Measurements from ENCODE around the gene RIN3.
A peak's percentile ranks its signal among the peaks of the same experiment; 100 is the strongest.

RIN3 gene

GRCh38 chr14:92511453-92512238 lies 1.9 kb upstream of the RIN3 start:
- no peaks in the 10 kb centered on the region for H3K36me3 ChIP-seq (ENCODE audit: low read depth)
- H3K4me3 ChIP-seq (ENCODE audit: severe bottlenecking) = no peak overlapping the region
- H3K4me1 ChIP-seq (ENCODE audit: insufficient read depth, poor library complexity, severe bottlenecking) = peaks cover 21% of the 10 kb centered on the region
- ATAC-seq (ENCODE audit: low read depth) = peak; percentile 76
- DNase-seq (ENCODE audit: low spot score) = peak; percentile 76
- H3K27me3 ChIP-seq (ENCODE audit: insufficient read depth, poor library complexity, severe bottlenecking) = no peaks in the 10 kb centered on the region
- TF ChIP-seq CTCF (IDR thresholded peaks at IDR 0.05; ENCODE audit: poor library complexity, severe bottlenecking) = no peak
- H3K27ac ChIP-seq (ENCODE audit: poor library complexity, severe bottlenecking) = peak overlapping the region; percentile 75
- H3K9me3 ChIP-seq (ENCODE audit: severe bottlenecking) = no peaks in the 10 kb centered on the region

- no peaks in the 10 kb centered on the region for H3K27me3 ChIP-seq (ENCODE audit: insufficient read depth, poor library complexity, severe bottlenecking)
- TF ChIP-seq CTCF (IDR thresholded peaks at IDR 0.05; ENCODE audit: poor library complexity, severe bottlenecking) = no peak
- peak overlapping the region; percentile 75 for H3K27ac ChIP-seq (ENCODE audit: poor library complexity, severe bottlenecking)
- no peaks in the 10 kb centered on the region for H3K36me3 ChIP-seq (ENCODE audit: low read depth)
- H3K4me3 ChIP-seq (ENCODE audit: severe bottlenecking) = no peak overlapping the region
- no peaks in the 10 kb centered on the region for H3K9me3 ChIP-seq (ENCODE audit: severe bottlenecking)
- peaks cover 16% of the 10 kb centered on the region for H3K4me1 ChIP-seq (ENCODE audit: insufficient read depth, poor library complexity, severe bottlenecking)
- ATAC-seq (ENCODE audit: low read depth) (no peak), DNase-seq (ENCODE audit: low spot score) (no peak)
Measured at GRCh38 chr14:92512807-92513203, 776 bp upstream of the RIN3 start.

GRCh38 chr14:92513966-92514843 lies 624 bp downstream of the RIN3 start:
- Histone ChIP-seq H3K36me3 (ENCODE audit: low read depth) (no peaks in the 10 kb centered on the region), H3K4me3 (ENCODE audit: severe bottlenecking) (peak overlapping the region; percentile 42), H3K9me3 (ENCODE audit: severe bottlenecking) (no peaks in the 10 kb centered on the region), H3K27ac (ENCODE audit: poor library complexity, severe bottlenecking) (peak overlapping the region; percentile 75), H3K4me1 (ENCODE audit: insufficient read depth, poor library complexity, severe bottlenecking) (peaks cover 16% of the 10 kb centered on the region), H3K27me3 (ENCODE audit: insufficient read depth, poor library complexity, severe bottlenecking) (no peaks in the 10 kb centered on the region)
- ATAC-seq (ENCODE audit: low read depth) = peak; percentile 8; the same call in 1 of the 3 replicates
- no peak for TF ChIP-seq CTCF (IDR thresholded peaks at IDR 0.05; ENCODE audit: poor library complexity, severe bottlenecking)
- DNase-seq (ENCODE audit: low spot score) = no peak

GRCh38 chr14:92514844-92515514 lies 1.4 kb downstream of the RIN3 start:
- H3K4me3 ChIP-seq (ENCODE audit: severe bottlenecking) = no peak overlapping the region
- ATAC-seq (ENCODE audit: low read depth) (no peak), DNase-seq (ENCODE audit: low spot score) (no peak)
- TF ChIP-seq CTCF (IDR thresholded peaks at IDR 0.05; ENCODE audit: poor library complexity, severe bottlenecking) = no peak
- H3K36me3 ChIP-seq (ENCODE audit: low read depth) = no peaks in the 10 kb centered on the region
- no peak overlapping the region for H3K27ac ChIP-seq (ENCODE audit: poor library complexity, severe bottlenecking)
- peaks cover 16% of the 10 kb centered on the region for H3K4me1 ChIP-seq (ENCODE audit: insufficient read depth, poor library complexity, severe bottlenecking)
- no peaks in the 10 kb centered on the region for H3K27me3 ChIP-seq (ENCODE audit: insufficient read depth, poor library complexity, severe bottlenecking)
- H3K9me3 ChIP-seq (ENCODE audit: severe bottlenecking) = no peaks in the 10 kb centered on the region

Measured in RWPE2 (cell line).